GM12891 (cell line): ENCODE data around the gene TAF1B.

Source experiments
- POLR2A ChIP-seq: IDR thresholded peaks from 2 replicates; pipeline ENCODE4 v1.6.1; 2011; ENCODE audit warnings: low read depth, low read length, control low read depth
- POLR2AphosphoS5 ChIP-seq: IDR thresholded peaks from 2 replicates; pipeline ENCODE4 v1.6.1; 2011; ENCODE audit warnings: low read depth, low read length, control low read depth
- POU2F2 ChIP-seq: IDR thresholded peaks from 2 replicates; pipeline ENCODE4 v1.6.1; 2011; ENCODE audit warnings: low read depth, mild to moderate bottlenecking, control low read depth, low read length, moderate library complexity
- SPI1 ChIP-seq: IDR thresholded peaks from 2 replicates; pipeline ENCODE4 v1.6.1; 2011; ENCODE audit warnings: low read depth, low read length, control low read depth
- TAF1 ChIP-seq: IDR thresholded peaks from 2 replicates; pipeline ENCODE4 v1.6.1; 2011; ENCODE audit warnings: low read depth, low read length, control low read depth

GRCh38 chr2:9802576-9802993 is 40.7 kb upstream of the TAF1B start:
- no peak for TF ChIP-seq POLR2AphosphoS5
- TF ChIP-seq POLR2A, result no peak
- TF ChIP-seq TAF1, result no peak
- TF ChIP-seq POU2F2, result no peak
- no peak for TF ChIP-seq SPI1
